Measurements from ENCODE around the gene HS3ST5. TPM values are rescaled to one million over a fixed set of nuclear protein-coding genes. Genes with fewer than 3 reads are reported as not detected.
"Not testable (repeated sequence)": the region's sequence is repeated elsewhere in the genome, so short reads cannot be mapped to it uniquely, and the experiment has no call there.

HS3ST5 gene
- polyA plus RNA-seq, 12 donors = 0.24 to 1.7 (median 1.1) TPM; not detected in 2

GRCh38 chr6:114280239-114280982 is 62.4 kb downstream of the HS3ST5 start:
- no peak for DNase-seq

- no peak for DNase-seq
Measured at GRCh38 chr6:114277220-114277619, 65.6 kb downstream of the HS3ST5 start.

GRCh38 chr6:114276783-114277182 is 66.0 kb downstream of the HS3ST5 start:
- no peak for DNase-seq

GRCh38 chr6:114274836-114275235 is 68.0 kb downstream of the HS3ST5 start:
- no peak for DNase-seq

- no peak for DNase-seq
Measured at GRCh38 chr6:114272582-114272981, 70.2 kb downstream of the HS3ST5 start.

GRCh38 chr6:114271405-114271804 is 71.4 kb downstream of the HS3ST5 start:
- DNase-seq = no peak

GRCh38 chr6:114267897-114268296 is 74.9 kb downstream of the HS3ST5 start:
- DNase-seq = no peak

- no peak for DNase-seq
Measured at GRCh38 chr6:114260810-114261209, 82.0 kb downstream of the HS3ST5 start.

GRCh38 chr6:114258376-114258775 is 84.4 kb downstream of the HS3ST5 start:
- no peak for DNase-seq

- DNase-seq = no peak
Measured at GRCh38 chr6:114253431-114253830, 89.4 kb downstream of the HS3ST5 start.

GRCh38 chr6:114249522-114249921 is 93.3 kb downstream of the HS3ST5 start:
- DNase-seq = no peak

- DNase-seq = no peak
Measured at GRCh38 chr6:114247101-114247500, 95.7 kb downstream of the HS3ST5 start.

GRCh38 chr6:114240796-114241195 is 102.0 kb downstream of the HS3ST5 start:
- no peak for DNase-seq

GRCh38 chr6:114228675-114229074 is 114.1 kb downstream of the HS3ST5 start:
- DNase-seq = no peak

GRCh38 chr6:114227944-114228468 is 114.8 kb downstream of the HS3ST5 start:
- no peak for DNase-seq

- DNase-seq = no peak
Measured at GRCh38 chr6:114220241-114220640, 122.6 kb downstream of the HS3ST5 start.

- DNase-seq = no peak
Measured at GRCh38 chr6:114218437-114219340, 124.1 kb downstream of the HS3ST5 start.

- not testable (repeated sequence) for DNase-seq
Measured at GRCh38 chr6:114217996-114218395, 124.8 kb downstream of the HS3ST5 start.

GRCh38 chr6:114216789-114217467 is 125.9 kb downstream of the HS3ST5 start:
- DNase-seq = no peak

- DNase-seq = no peak
Measured at GRCh38 chr6:114210467-114210866, 132.4 kb downstream of the HS3ST5 start.

- DNase-seq = no peak
Measured at GRCh38 chr6:114203460-114203859, 139.4 kb downstream of the HS3ST5 start.

- DNase-seq = no peak
Measured at GRCh38 chr6:114202389-114202788, 140.4 kb downstream of the HS3ST5 start.

Measured in muscle of arm (tissue), 12 donors.